IgD-negative memory B cell (primary cell): ENCODE data around the gene DHRS12. TPM values are rescaled to one million over a fixed set of nuclear protein-coding genes. Genes with fewer than 3 reads are reported as not detected.
A peak's percentile ranks its signal among the peaks of the same experiment; 100 is the strongest.

Experiments
- H3K27ac Mint-ChIP-seq, 3 donors: one replicate each; pipeline ENCODE4 v1.8.0; 2020 to 2022; ENCODE audit warnings: mild to moderate bottlenecking in 3 of 3, mixed read lengths in 3 of 3, moderate library complexity in 1 of 3
- H3K27me3 Mint-ChIP-seq: one replicate; pipeline ENCODE4 v1.8.0; 2021; ENCODE audit warnings: mixed read lengths
- H3K36me3 Mint-ChIP-seq: one replicate; pipeline ENCODE4 v1.8.0; 2020; ENCODE audit warnings: mild to moderate bottlenecking, mixed read lengths
- H3K4me1 Mint-ChIP-seq, 3 donors: one replicate each; pipeline ENCODE4 v1.8.0; 2020 to 2022; ENCODE audit warnings: mixed read lengths in 3 of 3, mild to moderate bottlenecking in 1 of 3
- H3K4me3 Mint-ChIP-seq, 4 donors: one replicate each; pipeline ENCODE4 v1.8.0; 2020 to 2022; ENCODE audit warnings: mild to moderate bottlenecking in 4 of 4, mixed read lengths in 4 of 4, moderate library complexity in 3 of 4
- H3K9me3 Mint-ChIP-seq, 3 donors: one replicate each; pipeline ENCODE4 v1.8.0; 2020 to 2021; ENCODE audit warnings: mixed read lengths in 3 of 3, mild to moderate bottlenecking in 1 of 3
- polyA plus RNA-seq: library from polyadenylated mRNA; unstranded; fragments of 300-500 nt; fragmentation: Illumina TruSeq; gene quantifications from one replicate; pipeline ENCODE4 v1.2.3, GENCODE V29; 2021

Gene DHRS12
- polyA plus RNA-seq, 1 donor from 2014 or later, result 22.0 TPM

DNA sequence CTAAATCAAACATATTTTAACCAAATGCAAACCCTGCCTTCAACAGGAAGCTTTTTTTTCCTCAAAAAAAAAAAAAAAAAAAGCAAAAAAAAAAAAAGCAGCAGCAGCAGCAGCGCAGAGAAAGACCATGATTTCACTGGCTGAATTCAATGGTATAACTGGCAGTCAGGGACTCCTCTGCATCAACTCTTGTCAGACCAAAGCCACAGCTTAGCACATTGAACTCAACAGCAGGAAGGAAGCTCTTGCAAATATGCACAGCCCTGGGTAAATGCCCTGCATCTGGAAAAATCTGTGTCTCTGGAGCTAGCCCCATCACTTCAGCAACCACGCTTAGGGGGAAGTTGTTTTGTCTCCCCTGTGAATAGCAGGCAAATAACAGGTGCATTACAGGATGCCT is 17.6 kb upstream of the DHRS12 start:
- H3K4me3 Mint-ChIP-seq, result peak overlapping the region; percentile 13 to 91 (median 74)
- no peaks in the 10 kb centered on the region for H3K9me3 Mint-ChIP-seq
- H3K27me3 Mint-ChIP-seq, result no peaks in the 10 kb centered on the region
- H3K4me1 Mint-ChIP-seq, result peaks cover 27 to 48% (median 34%) of the 10 kb centered on the region in 3 donors
- H3K27ac Mint-ChIP-seq, result peak overlapping the region in 2 of 3 donors; percentile 19 to 83
- H3K36me3 Mint-ChIP-seq, result no peaks in the 10 kb centered on the region

- H3K4me1 Mint-ChIP-seq, result peaks cover 31 to 46% (median 35%) of the 10 kb centered on the region in 3 donors
- no peaks in the 10 kb centered on the region for H3K9me3 Mint-ChIP-seq
- H3K27me3 Mint-ChIP-seq, result no peaks in the 10 kb centered on the region
- H3K4me3 Mint-ChIP-seq, result peak overlapping the region in 1 of 4 donors; percentile 56
- H3K36me3 Mint-ChIP-seq, result no peaks in the 10 kb centered on the region
- no peak overlapping the region for H3K27ac Mint-ChIP-seq
Measured at GRCh38 chr13:51820016-51820597, 16.1 kb upstream of the DHRS12 start.

DNA sequence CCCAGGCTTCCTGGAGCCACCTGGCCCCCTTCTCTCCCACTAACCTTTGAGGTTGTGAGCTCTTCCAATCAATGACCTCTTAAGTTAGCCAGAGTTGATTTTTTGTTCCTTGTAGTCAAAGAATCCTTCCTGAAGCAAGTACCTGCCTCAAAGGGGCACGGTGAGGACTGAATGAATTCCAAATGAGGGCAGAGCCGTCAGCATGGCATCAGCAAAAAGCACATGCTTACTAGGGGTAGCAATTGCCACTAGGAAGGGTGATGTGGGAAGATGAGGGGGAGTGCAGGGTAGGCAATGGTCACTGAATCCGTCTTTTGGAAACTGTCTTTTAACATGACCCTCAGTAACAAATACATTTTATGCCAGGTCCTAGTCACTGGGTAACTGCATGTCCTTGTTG is 15.6 kb upstream of the DHRS12 start:
- Mint-ChIP-seq H3K36me3 (no peaks in the 10 kb centered on the region), H3K4me3 (no peak overlapping the region), H3K27me3 (no peaks in the 10 kb centered on the region), H3K27ac (peak overlapping the region in 1 of 3 donors; percentile 35), H3K9me3 (no peaks in the 10 kb centered on the region), H3K4me1 (peaks cover 35 to 46% (median 36%) of the 10 kb centered on the region in 3 donors)

- Mint-ChIP-seq H3K4me3 (peak overlapping the region in 1 of 4 donors; percentile 78), H3K27me3 (no peaks in the 10 kb centered on the region), H3K27ac (peak overlapping the region in 1 of 3 donors; percentile 35), H3K36me3 (no peaks in the 10 kb centered on the region), H3K4me1 (peaks cover 35 to 46% (median 36%) of the 10 kb centered on the region in 3 donors), H3K9me3 (no peaks in the 10 kb centered on the region)
Measured at GRCh38 chr13:51818781-51819511, 15.0 kb upstream of the DHRS12 start.

DNA sequence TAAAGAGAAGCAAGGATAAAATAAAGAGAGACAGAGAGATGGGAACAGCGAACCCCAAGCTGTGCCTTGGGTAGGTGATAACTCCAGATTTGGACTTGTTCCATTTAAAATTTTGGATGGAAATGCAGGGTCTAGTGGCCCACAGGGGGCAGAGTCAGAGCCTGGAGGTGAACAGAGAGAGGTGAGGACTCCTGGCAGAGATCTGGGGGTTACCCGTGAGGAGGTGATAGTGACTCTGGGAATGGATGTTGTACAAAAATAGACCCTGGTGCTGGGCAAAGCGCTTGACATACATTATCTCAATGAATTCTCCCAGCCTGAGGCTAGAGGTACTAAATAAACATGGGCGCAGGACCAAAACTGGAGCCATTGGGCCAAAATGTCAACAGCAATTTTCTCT is 14.3 kb upstream of the DHRS12 start:
- peak overlapping the region in 1 of 3 donors; percentile 73 for H3K27ac Mint-ChIP-seq
- H3K27me3 Mint-ChIP-seq, result no peaks in the 10 kb centered on the region

DNA sequence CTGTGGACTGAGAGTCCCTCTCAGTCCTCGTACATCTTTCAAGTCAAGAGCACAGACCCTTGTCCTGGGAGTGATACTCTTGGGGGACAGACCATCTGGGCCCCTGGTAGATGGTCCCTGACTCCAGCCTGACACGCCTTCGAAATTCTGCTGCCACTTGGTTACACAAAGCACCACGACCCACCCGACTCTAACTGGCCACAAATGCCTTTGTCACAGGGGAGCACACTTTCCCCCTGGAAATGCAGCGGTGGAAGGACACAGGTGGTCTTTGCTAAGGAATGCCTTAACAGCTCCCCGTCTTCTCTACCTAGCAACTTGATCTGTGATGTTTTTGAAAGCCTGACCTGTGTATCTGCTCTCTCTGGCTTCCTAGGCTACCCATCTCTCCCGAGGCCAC is 13.8 kb upstream of the DHRS12 start:
- H3K27me3 Mint-ChIP-seq, result no peaks in the 10 kb centered on the region
- peaks cover 34 to 46% (median 34%) of the 10 kb centered on the region in 3 donors for H3K4me1 Mint-ChIP-seq
- no peaks in the 10 kb centered on the region for H3K9me3 Mint-ChIP-seq
- H3K4me3 Mint-ChIP-seq, result no peak overlapping the region
- peak overlapping the region in 1 of 3 donors; percentile 6 for H3K27ac Mint-ChIP-seq
- no peaks in the 10 kb centered on the region for H3K36me3 Mint-ChIP-seq

More for the DNA sequence above, 14.3 kb upstream of the DHRS12 start:
- H3K9me3 Mint-ChIP-seq, result no peaks in the 10 kb centered on the region
- peaks cover 35 to 48% (median 36%) of the 10 kb centered on the region in 3 donors for H3K4me1 Mint-ChIP-seq
- no peaks in the 10 kb centered on the region for H3K36me3 Mint-ChIP-seq
- H3K4me3 Mint-ChIP-seq, result no peak overlapping the region

GRCh38 chr13:51816604-51817249 is 12.8 kb upstream of the DHRS12 start:
- peak overlapping the region in 1 of 3 donors; percentile 17 for H3K27ac Mint-ChIP-seq
- peaks cover 32 to 40% (median 32%) of the 10 kb centered on the region in 3 donors for H3K4me1 Mint-ChIP-seq
- no peaks in the 10 kb centered on the region for H3K27me3 Mint-ChIP-seq
- H3K36me3 Mint-ChIP-seq, result no peaks in the 10 kb centered on the region
- H3K4me3 Mint-ChIP-seq, result peak overlapping the region in 1 of 4 donors; percentile 75
- no peaks in the 10 kb centered on the region for H3K9me3 Mint-ChIP-seq

- Mint-ChIP-seq H3K27me3 (no peaks in the 10 kb centered on the region), H3K4me3 (no peak overlapping the region), H3K27ac (peak overlapping the region in 1 of 3 donors; percentile 17), H3K4me1 (peaks cover 28 to 37% (median 32%) of the 10 kb centered on the region in 3 donors), H3K9me3 (no peaks in the 10 kb centered on the region), H3K36me3 (no peaks in the 10 kb centered on the region)
Measured at GRCh38 chr13:51815848-51816247, 11.9 kb upstream of the DHRS12 start.

- Mint-ChIP-seq H3K4me1 (peaks cover 21 to 32% (median 27%) of the 10 kb centered on the region in 3 donors), H3K36me3 (no peaks in the 10 kb centered on the region), H3K27me3 (no peaks in the 10 kb centered on the region), H3K4me3 (peak overlapping the region in 2 of 4 donors; percentile 1 to 79), H3K27ac (peak overlapping the region in 2 of 3 donors; percentile 5 to 90), H3K9me3 (no peaks in the 10 kb centered on the region)
Measured at GRCh38 chr13:51814825-51815650, 11.1 kb upstream of the DHRS12 start.

GRCh38 chr13:51814071-51814470 is 10.1 kb upstream of the DHRS12 start:
- H3K36me3 Mint-ChIP-seq, result no peaks in the 10 kb centered on the region
- H3K4me1 Mint-ChIP-seq, result peaks cover 18 to 24% (median 22%) of the 10 kb centered on the region in 3 donors
- H3K27ac Mint-ChIP-seq, result peak overlapping the region in 1 of 3 donors; percentile 71
- H3K27me3 Mint-ChIP-seq, result no peaks in the 10 kb centered on the region
- no peaks in the 10 kb centered on the region for H3K9me3 Mint-ChIP-seq
- H3K4me3 Mint-ChIP-seq, result peak overlapping the region in 1 of 4 donors; percentile 31

DNA sequence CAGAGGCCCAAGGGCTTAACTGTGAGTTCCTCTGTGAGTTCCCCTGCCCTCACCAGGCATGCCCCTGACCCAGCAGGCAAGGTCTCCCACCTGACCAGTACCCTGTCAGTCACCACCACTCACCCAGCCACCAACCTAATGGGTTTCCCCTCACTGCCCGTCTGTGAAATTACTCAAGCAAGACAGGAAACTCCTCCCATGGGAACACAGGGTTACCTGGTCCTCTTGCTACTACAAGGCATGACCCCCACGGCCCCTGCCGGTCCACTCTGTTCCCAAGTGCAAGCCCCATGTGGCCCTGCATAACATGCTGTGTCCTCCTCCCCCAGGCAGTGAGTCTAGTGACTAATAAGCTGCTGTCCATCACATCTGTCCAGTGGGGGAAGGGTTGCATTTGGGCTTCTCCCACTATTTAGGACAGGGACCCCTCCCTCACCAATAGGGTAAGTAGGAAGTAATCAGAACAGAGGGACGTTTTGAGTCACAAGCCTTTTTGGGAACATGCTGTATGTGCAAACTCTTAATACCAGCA is 8.0 kb upstream of the DHRS12 start:
- Mint-ChIP-seq H3K27me3 (no peaks in the 10 kb centered on the region), H3K9me3 (no peaks in the 10 kb centered on the region), H3K27ac (no peak overlapping the region), H3K4me1 (peaks cover 13 to 22% (median 21%) of the 10 kb centered on the region in 3 donors), H3K4me3 (peak overlapping the region in 1 of 4 donors; percentile 30), H3K36me3 (peaks cover 3% of the 10 kb centered on the region)

- no peak overlapping the region for H3K4me3 Mint-ChIP-seq
- H3K9me3 Mint-ChIP-seq, result no peaks in the 10 kb centered on the region
- no peak overlapping the region for H3K27ac Mint-ChIP-seq
- peaks cover 3% of the 10 kb centered on the region for H3K36me3 Mint-ChIP-seq
- no peaks in the 10 kb centered on the region for H3K27me3 Mint-ChIP-seq
- peaks cover 13 to 25% (median 22%) of the 10 kb centered on the region in 3 donors for H3K4me1 Mint-ChIP-seq
Measured at GRCh38 chr13:51811046-51811445, 7.1 kb upstream of the DHRS12 start.

DNA sequence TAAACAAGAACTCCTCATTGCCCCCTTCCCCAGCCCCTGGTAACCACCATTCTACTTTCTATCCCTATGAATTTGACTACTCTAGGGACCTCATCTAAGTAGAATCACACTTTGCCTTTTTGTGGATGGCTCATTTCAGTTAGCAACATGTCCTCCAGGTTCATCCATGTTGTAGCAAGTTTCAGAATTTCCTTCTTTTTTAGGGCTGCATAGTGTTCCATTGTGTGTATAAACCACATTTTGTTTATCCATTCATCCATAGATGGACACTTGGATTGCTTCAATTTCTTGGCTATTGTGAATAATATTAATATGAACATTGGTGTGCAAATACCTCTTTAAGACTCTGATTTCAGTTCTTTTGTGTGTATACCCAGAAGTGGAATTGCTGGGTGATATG is 4.8 kb upstream of the DHRS12 start:
- H3K36me3 Mint-ChIP-seq, result peaks cover 3% of the 10 kb centered on the region
- no peaks in the 10 kb centered on the region for H3K27me3 Mint-ChIP-seq
- no peaks in the 10 kb centered on the region for H3K9me3 Mint-ChIP-seq
- peak overlapping the region in 2 of 3 donors; percentile 4 to 54 for H3K27ac Mint-ChIP-seq
- peak overlapping the region in 1 of 4 donors; percentile 30 for H3K4me3 Mint-ChIP-seq
- peaks cover 12 to 32% (median 32%) of the 10 kb centered on the region in 3 donors for H3K4me1 Mint-ChIP-seq

DNA sequence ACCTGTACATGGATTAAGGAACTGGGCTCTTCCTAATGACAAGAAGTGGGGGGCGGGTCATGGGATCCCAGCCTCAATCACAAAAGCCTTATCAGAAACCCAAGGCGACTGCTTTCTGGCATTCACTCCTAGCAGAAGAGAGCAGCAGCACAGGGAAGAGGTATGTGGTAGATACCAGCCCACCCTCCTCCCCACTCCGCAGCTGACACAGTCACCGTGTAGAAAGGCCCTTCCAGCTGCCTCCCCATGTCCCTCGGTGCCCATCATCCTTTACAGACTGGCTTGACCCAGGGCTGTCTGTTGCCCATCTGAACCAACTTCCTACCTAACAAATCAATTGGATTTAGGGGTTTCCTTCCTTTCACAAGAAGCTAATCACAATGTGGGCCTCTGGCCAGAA is 3.1 kb upstream of the DHRS12 start:
- peak overlapping the region in 2 of 3 donors; percentile 32 to 46 for H3K27ac Mint-ChIP-seq

More for the DNA sequence above, 3.1 kb upstream of the DHRS12 start:
- Mint-ChIP-seq H3K4me1 (peaks cover 14 to 37% (median 34%) of the 10 kb centered on the region in 3 donors), H3K36me3 (peaks cover 3% of the 10 kb centered on the region), H3K9me3 (no peaks in the 10 kb centered on the region), H3K27me3 (no peaks in the 10 kb centered on the region), H3K4me3 (peak overlapping the region in 1 of 4 donors; percentile 33)
